Activated naive CD4-positive, alpha-beta T cell treated with anti-CD3 and anti-CD28 coated beads, Interleukin-2, amount 50 U/mL, for 24 hours (primary cell): ENCODE data around the gene ZNF668.
A peak's percentile ranks its signal among the peaks of the same experiment; 100 is the strongest.

Experiments used
- H3K27ac Mint-ChIP-seq: one replicate; pipeline ENCODE4 v1.8.0; 2021; ENCODE audit warnings: mild to moderate bottlenecking, mixed read lengths
- H3K27me3 Mint-ChIP-seq: one replicate; pipeline ENCODE4 v1.8.0; 2021; ENCODE audit warnings: mixed read lengths
- H3K36me3 Mint-ChIP-seq: one replicate; pipeline ENCODE4 v1.8.0; 2021; ENCODE audit warnings: mixed read lengths
- H3K4me1 Mint-ChIP-seq: one replicate; pipeline ENCODE4 v1.8.0; 2021; ENCODE audit warnings: mixed read lengths
- H3K4me3 Mint-ChIP-seq: one replicate; pipeline ENCODE4 v1.8.0; 2021; ENCODE audit warnings: mild to moderate bottlenecking, mixed read lengths
- H3K9me3 Mint-ChIP-seq: one replicate; pipeline ENCODE4 v1.8.0; 2021; ENCODE audit warnings: mixed read lengths

The ZNF668 gene

DNA sequence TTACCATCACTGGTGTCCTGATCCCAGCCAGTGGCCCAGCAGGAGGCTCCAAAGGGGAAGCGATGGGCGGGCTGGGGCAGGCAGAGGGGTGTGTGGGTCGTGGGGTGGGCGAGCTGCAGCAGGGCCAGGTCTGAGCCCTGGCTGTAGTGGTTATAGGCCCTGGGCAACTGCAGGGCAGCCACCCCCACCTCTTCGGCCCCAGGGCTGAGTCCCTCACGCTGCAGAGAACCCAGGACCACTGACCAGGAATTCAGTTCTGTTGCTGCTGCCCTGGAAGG lies 12.5 kb upstream of the ZNF668 start:
- Mint-ChIP-seq H3K27ac (no peak overlapping the region), H3K9me3 (no peaks in the 10 kb centered on the region), H3K4me3 (no peak overlapping the region), H3K36me3 (no peaks in the 10 kb centered on the region), H3K27me3 (no peaks in the 10 kb centered on the region), H3K4me1 (peaks cover 6% of the 10 kb centered on the region)

DNA sequence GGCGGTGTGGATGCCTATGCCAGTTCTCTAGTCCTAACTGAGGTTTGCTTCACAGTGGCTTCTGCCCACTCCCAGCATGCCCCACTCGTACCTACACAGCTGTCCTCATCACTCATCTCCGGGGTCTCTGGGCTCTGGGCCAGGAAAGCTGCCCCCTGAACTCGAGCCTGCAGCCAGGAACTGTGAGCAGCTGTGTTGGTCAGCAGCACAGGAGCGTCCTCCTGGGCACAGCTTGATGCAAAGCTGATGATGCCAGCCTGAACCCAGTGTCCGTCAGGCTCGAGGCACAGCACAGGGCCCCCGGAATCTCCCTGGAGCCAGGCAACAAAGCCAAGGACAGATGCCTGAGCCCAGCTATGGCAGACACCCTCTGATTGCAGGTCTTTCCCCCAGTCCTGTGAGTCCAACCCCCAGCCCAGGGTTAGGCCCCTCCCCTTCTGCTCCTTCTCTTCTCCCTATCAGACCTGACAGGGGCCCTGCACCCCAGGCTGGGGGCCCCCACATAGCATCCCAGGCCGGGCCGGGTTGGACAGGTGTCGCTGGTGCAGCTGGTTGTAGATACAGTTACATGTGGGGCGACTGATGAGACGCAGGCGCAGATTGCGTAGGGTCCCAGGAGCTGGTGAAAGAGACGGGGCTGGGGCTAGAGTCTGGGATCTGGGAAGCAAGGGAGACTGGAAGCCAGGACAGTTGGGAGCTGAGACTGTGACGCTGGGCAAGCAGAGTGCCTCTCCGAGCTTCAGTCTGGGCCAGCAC lies 12.0 kb upstream of the ZNF668 start:
- no peaks in the 10 kb centered on the region for H3K27me3 Mint-ChIP-seq
- H3K4me3 Mint-ChIP-seq = no peak overlapping the region
- H3K36me3 Mint-ChIP-seq = no peaks in the 10 kb centered on the region
- no peak overlapping the region for H3K27ac Mint-ChIP-seq
- peaks cover 6% of the 10 kb centered on the region for H3K4me1 Mint-ChIP-seq
- no peaks in the 10 kb centered on the region for H3K9me3 Mint-ChIP-seq

- Mint-ChIP-seq H3K36me3 (no peaks in the 10 kb centered on the region), H3K4me3 (no peak overlapping the region), H3K4me1 (peaks cover 6% of the 10 kb centered on the region), H3K27me3 (no peaks in the 10 kb centered on the region), H3K27ac (peak overlapping the region; percentile 11), H3K9me3 (no peaks in the 10 kb centered on the region)
Observed at GRCh38 chr16:31085411-31085810, 11.4 kb upstream of the ZNF668 start.

DNA sequence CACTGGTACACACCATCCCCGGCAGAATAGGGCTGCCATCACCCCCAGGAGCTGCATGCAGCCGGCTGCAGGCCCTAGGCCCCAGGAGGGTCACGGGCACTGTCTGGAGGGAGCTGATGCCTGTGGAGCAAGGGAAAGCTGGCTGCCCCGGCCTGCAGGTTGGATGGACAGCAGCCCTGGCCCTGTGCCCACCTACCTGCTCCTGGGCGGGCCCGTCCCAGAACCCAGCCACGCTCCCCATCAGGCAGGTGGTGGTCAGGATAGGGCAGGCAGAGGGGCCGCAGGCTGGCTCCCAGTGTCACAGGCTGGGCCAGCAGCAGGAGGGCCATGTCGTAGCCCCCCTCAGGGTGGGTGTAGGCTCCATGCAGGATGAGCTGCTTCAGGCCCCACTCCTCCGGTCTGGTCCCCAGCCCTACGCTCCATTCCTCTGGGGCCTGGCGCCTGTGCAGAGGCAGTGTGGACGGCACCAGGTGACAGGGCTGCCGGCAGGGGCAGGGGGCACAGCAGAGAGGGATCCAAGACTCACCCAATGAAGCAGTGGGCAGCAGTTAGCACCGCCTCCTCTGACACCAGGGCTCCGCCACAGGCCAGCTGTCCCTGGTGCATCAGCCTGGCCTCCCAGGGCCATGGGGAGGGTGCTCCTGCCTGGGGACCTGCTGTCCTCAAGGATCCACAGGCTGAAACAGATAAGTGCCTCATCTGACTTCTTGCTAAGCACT lies 10.7 kb upstream of the ZNF668 start:
- Mint-ChIP-seq H3K36me3 (no peaks in the 10 kb centered on the region), H3K27me3 (no peaks in the 10 kb centered on the region), H3K27ac (no peak overlapping the region), H3K4me3 (no peak overlapping the region), H3K4me1 (peaks cover 6% of the 10 kb centered on the region), H3K9me3 (no peaks in the 10 kb centered on the region)

- no peak overlapping the region for H3K27ac Mint-ChIP-seq
- H3K9me3 Mint-ChIP-seq = no peaks in the 10 kb centered on the region
- no peaks in the 10 kb centered on the region for H3K27me3 Mint-ChIP-seq
- H3K4me3 Mint-ChIP-seq = no peak overlapping the region
- H3K4me1 Mint-ChIP-seq = peaks cover 7% of the 10 kb centered on the region
- H3K36me3 Mint-ChIP-seq = no peaks in the 10 kb centered on the region
Observed at GRCh38 chr16:31083981-31084380, 9.9 kb upstream of the ZNF668 start.

- H3K36me3 Mint-ChIP-seq = no peaks in the 10 kb centered on the region
- no peak overlapping the region for H3K27ac Mint-ChIP-seq
- H3K4me1 Mint-ChIP-seq = peaks cover 10% of the 10 kb centered on the region
- no peaks in the 10 kb centered on the region for H3K9me3 Mint-ChIP-seq
- no peaks in the 10 kb centered on the region for H3K27me3 Mint-ChIP-seq
- H3K4me3 Mint-ChIP-seq = no peak overlapping the region
Observed at GRCh38 chr16:31083556-31083955, 9.5 kb upstream of the ZNF668 start.

GRCh38 chr16:31083081-31083480 lies 9.0 kb upstream of the ZNF668 start:
- Mint-ChIP-seq H3K27ac (no peak overlapping the region), H3K4me3 (no peak overlapping the region)

DNA sequence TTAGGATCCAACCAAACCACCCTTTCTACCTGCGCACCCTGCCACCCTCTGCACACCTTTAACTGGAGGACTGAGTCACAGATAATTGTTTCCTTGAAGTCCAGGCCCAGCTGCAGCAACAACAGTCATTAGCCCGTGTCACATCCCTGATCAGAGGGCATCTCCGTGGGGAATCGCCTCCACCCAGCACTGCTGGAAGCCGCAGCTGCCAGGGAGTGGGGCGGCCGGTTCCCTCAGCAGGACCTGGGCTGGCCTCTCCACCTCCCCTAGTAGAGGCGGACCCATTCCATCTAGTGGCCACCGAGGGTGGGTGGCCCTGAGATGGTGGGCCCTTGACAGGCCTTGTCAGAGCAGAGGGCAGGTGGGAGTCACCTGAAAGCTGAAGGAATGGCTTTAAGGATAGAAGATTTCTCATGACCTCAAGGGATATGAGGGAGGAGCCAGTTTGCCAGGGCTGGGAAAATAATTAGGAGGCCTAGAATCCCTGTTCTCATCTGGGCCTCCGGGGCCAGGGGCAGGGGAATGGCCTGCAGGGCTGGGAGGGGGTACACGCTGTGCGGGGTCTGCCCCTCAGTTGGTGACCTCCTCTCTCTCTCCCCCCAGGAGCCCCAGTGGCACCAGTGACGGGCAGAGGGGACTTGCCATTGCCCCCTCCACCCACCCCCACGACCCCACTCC lies 8.5 kb upstream of the ZNF668 start:
- Mint-ChIP-seq H3K27ac (peak overlapping the region; percentile 20), H3K36me3 (peaks cover 7% of the 10 kb centered on the region), H3K4me3 (no peak overlapping the region)

More at GRCh38 chr16:31083081-31083480, 9.0 kb upstream of the ZNF668 start:
- peaks cover 14% of the 10 kb centered on the region for H3K4me1 Mint-ChIP-seq
- H3K9me3 Mint-ChIP-seq = no peaks in the 10 kb centered on the region
- no peaks in the 10 kb centered on the region for H3K27me3 Mint-ChIP-seq
- peaks cover 3% of the 10 kb centered on the region for H3K36me3 Mint-ChIP-seq

DNA sequence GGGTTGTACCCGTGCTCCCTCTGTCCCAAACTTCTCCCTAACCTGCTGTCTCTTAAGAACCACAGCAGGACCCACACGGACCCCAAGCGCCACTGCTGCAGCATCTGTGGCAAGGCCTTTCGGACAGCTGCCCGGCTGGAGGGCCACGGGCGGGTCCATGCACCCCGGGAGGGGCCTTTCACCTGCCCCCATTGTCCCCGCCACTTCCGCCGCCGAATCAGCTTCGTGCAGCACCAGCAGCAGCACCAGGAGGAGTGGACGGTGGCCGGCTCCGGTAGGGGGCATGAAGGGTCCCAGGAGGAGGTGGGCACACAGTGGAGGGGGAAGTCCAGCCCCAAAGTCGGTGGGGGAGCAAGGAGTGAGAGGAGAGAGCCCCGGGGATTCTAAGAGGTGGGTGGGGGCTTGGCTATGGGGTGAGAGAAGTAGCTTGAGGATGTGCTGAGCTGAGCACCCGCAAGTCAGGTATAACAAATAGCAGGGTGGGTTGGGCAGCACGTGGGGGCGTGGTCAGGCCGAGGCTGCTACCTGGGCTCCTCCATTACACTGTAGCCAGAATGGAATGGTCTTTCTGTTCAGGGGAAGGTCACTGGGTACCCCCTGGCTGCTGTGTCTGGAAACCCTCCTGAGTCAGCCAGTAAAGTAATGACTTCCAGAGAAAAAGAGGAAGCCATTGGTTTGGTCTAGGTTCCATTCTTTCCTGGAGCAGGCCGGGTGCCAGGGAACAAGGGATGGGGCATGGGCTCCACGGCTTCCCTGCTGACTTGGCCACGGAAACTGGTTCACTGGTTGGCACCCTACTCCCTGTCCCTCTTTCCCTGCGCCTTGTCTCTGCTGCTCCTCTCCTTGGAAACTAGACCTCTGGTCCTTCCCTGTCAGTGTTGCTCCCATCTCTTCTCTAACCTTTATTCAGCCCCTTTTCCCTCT lies 7.7 kb upstream of the ZNF668 start:
- Mint-ChIP-seq H3K36me3 (peaks cover 7% of the 10 kb centered on the region), H3K27me3 (no peaks in the 10 kb centered on the region), H3K4me1 (peaks cover 18% of the 10 kb centered on the region), H3K27ac (no peak overlapping the region), H3K4me3 (no peak overlapping the region), H3K9me3 (no peaks in the 10 kb centered on the region)

More for the DNA sequence above, 8.5 kb upstream of the ZNF668 start:
- no peaks in the 10 kb centered on the region for H3K27me3 Mint-ChIP-seq
- peaks cover 18% of the 10 kb centered on the region for H3K4me1 Mint-ChIP-seq
- H3K9me3 Mint-ChIP-seq = no peaks in the 10 kb centered on the region

DNA sequence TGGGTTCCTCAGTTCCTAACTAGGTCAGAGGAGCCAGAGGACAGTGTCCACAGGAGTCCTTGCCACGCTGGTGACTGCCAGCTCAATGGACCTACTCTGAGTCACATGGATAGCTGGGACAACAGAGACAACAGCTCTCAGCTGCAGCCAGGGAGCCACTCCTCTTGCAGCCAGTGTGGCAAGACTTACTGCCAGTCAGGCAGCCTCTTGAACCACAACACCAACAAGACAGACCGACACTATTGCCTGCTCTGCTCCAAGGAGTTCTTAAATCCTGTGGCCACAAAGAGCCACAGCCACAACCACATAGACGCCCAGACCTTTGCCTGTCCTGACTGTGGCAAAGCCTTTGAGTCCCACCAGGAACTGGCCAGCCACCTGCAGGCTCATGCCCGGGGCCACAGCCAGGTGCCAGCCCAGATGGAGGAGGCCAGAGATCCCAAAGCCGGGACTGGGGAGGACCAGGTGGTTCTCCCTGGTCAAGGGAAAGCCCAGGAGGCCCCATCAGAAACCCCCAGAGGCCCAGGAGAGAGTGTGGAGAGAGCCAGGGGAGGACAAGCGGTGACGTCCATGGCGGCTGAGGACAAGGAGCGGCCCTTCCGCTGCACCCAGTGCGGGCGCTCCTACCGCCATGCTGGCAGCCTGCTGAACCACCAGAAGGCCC lies 6.8 kb upstream of the ZNF668 start:
- Mint-ChIP-seq H3K36me3 (peaks cover 10% of the 10 kb centered on the region), H3K27me3 (no peaks in the 10 kb centered on the region), H3K27ac (no peak overlapping the region), H3K4me1 (peaks cover 23% of the 10 kb centered on the region), H3K9me3 (no peaks in the 10 kb centered on the region), H3K4me3 (no peak overlapping the region)

DNA sequence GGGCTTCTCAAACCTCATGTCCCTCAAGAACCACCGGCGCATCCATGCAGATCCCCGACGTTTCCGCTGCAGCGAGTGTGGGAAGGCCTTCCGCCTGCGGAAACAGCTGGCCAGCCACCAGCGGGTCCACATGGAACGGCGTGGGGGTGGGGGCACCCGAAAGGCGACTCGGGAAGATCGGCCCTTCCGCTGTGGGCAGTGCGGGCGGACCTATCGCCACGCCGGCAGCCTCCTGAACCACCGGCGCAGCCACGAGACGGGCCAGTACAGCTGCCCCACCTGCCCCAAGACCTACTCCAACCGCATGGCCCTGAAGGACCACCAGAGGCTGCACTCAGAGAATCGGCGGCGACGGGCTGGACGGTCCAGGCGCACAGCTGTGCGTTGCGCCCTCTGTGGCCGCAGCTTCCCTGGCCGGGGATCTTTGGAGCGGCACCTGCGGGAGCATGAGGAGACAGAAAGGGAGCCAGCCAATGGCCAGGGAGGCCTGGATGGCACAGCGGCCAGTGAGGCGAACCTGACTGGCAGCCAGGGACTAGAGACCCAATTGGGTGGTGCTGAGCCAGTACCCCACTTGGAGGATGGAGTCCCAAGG lies 6.1 kb upstream of the ZNF668 start:
- no peaks in the 10 kb centered on the region for H3K27me3 Mint-ChIP-seq
- no peak overlapping the region for H3K27ac Mint-ChIP-seq
- peaks cover 10% of the 10 kb centered on the region for H3K36me3 Mint-ChIP-seq
- H3K4me3 Mint-ChIP-seq = no peak overlapping the region
- no peaks in the 10 kb centered on the region for H3K9me3 Mint-ChIP-seq
- H3K4me1 Mint-ChIP-seq = peaks cover 29% of the 10 kb centered on the region

DNA sequence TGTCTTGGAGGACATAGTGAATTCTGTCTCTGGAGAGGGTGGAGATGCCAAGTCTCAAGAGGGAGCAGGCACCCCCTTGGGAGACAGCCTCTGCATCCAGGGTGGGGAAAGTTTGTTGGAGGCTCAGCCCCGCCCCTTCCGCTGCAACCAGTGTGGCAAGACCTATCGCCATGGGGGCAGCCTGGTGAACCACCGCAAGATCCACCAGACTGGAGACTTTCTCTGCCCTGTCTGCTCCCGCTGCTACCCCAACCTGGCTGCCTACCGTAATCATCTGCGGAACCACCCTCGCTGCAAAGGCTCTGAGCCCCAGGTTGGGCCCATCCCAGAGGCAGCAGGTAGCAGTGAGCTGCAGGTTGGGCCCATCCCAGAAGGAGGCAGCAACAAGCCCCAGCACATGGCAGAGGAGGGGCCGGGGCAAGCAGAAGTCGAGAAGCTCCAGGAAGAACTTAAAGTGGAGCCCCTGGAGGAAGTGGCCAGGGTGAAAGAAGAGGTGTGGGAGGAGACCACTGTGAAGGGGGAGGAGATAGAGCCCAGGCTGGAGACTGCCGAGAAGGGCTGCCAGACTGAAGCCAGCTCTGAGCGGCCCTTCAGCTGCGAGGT lies 5.4 kb upstream of the ZNF668 start:
- Mint-ChIP-seq H3K4me1 (peaks cover 36% of the 10 kb centered on the region), H3K27ac (no peak overlapping the region), H3K9me3 (no peaks in the 10 kb centered on the region), H3K36me3 (peaks cover 12% of the 10 kb centered on the region), H3K27me3 (no peaks in the 10 kb centered on the region), H3K4me3 (no peak overlapping the region)

DNA sequence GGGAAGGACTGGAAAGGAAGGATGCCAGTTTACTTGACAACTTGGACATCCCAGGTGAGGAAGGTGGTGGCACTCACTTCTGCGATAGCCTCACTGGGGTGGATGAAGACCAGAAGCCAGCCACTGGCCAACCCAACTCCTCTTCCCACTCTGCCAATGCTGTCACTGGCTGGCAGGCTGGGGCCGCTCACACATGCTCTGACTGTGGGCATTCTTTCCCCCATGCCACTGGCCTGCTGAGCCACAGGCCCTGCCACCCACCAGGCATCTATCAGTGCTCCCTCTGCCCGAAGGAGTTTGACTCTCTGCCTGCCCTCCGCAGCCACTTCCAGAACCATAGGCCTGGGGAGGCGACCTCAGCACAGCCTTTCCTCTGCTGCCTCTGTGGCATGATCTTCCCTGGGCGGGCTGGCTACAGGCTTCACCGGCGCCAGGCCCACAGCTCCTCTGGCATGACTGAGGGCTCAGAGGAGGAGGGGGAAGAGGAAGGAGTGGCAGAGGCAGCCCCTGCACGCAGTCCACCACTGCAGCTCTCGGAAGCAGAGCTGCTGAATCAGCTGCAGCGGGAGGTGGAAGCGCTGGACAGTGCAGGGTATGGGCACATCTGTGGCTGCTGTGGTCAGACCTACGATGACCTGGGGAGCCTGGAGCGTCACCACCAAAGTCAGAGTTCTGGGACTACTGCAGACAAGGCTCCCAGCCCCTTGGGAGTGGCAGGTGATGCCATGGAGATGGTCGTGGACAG lies 4.7 kb upstream of the ZNF668 start:
- Mint-ChIP-seq H3K4me3 (no peak overlapping the region), H3K27me3 (no peaks in the 10 kb centered on the region), H3K27ac (no peak overlapping the region), H3K9me3 (no peaks in the 10 kb centered on the region), H3K4me1 (peaks cover 36% of the 10 kb centered on the region), H3K36me3 (peaks cover 12% of the 10 kb centered on the region)
